Esophagus squamous epithelium (tissue), 4 donors: Measurements from ENCODE around the gene GLRX5.

Experiments
- POLR2A ChIP-seq, 4 donors: fragments of 450-650 bp; IDR thresholded peaks; one replicate each; pipeline ENCODE4 v1.6.1; 2017; ENCODE audit warnings: antibody characterized with exemption in 4 of 4, mild to moderate bottlenecking in 4 of 4, moderate library complexity in 3 of 4
- TF ChIP-seq, protein P1 (sequence below), 6 experiments: fragments of 450-650 bp in 4 of 6; fragments of 200-600 bp in 2 of 6; sonication (generic) in 2 of 6; IDR thresholded peaks; one replicate each; pipeline ENCODE4 v1.5.1; 2016 to 2019; ENCODE audit warnings: antibody characterized with exemption in 6 of 6, mild to moderate bottlenecking in 4 of 6, moderate library complexity in 4 of 6

DNA sequence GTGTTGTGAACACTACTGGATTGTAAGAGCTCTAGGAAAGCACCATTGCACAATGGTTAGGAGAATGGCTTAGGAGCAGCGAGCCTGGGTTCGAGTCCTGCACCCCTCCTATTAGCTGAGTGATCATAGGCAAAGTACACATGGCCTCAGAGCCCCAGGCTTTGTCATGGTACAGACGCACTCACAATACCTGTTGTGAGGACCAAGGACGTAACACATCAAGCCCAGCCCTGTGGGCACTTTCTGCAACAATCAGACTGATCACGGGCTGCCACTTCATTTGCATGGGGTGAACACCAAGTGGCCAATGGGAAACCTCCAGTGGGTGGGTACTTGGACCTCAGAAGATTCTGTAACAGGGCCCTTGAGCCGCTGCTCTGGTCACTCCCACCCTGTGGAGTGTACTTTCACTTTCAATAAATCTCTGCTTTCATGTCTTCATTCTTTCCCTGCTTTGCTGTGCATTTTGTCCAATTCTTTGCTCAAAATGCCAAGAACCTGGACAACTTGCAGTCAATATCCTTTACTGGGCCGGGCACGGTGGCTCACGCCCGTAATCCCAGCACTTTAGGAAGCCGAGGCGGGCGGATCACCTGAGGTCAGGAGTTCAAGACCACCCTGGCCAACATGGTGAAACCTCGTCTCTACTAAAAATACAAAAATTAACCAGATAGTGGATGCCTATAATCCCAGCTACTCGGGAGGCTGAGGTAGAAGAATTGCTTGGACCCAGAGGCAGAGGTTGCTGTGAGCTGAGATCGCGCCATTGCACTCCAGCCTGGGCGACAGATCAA is 28.2 kb downstream of the GLRX5 start:
- TF ChIP-seq, protein P1, sequence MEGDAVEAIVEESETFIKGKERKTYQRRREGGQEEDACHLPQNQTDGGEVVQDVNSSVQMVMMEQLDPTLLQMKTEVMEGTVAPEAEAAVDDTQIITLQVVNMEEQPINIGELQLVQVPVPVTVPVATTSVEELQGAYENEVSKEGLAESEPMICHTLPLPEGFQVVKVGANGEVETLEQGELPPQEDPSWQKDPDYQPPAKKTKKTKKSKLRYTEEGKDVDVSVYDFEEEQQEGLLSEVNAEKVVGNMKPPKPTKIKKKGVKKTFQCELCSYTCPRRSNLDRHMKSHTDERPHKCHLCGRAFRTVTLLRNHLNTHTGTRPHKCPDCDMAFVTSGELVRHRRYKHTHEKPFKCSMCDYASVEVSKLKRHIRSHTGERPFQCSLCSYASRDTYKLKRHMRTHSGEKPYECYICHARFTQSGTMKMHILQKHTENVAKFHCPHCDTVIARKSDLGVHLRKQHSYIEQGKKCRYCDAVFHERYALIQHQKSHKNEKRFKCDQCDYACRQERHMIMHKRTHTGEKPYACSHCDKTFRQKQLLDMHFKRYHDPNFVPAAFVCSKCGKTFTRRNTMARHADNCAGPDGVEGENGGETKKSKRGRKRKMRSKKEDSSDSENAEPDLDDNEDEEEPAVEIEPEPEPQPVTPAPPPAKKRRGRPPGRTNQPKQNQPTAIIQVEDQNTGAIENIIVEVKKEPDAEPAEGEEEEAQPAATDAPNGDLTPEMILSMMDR (IDR thresholded peaks at IDR 0.05): no peak
- TF ChIP-seq POLR2A (IDR thresholded peaks at IDR 0.05): no peak
